Measurements from ENCODE around the gene CALU.

Gene CALU

DNA sequence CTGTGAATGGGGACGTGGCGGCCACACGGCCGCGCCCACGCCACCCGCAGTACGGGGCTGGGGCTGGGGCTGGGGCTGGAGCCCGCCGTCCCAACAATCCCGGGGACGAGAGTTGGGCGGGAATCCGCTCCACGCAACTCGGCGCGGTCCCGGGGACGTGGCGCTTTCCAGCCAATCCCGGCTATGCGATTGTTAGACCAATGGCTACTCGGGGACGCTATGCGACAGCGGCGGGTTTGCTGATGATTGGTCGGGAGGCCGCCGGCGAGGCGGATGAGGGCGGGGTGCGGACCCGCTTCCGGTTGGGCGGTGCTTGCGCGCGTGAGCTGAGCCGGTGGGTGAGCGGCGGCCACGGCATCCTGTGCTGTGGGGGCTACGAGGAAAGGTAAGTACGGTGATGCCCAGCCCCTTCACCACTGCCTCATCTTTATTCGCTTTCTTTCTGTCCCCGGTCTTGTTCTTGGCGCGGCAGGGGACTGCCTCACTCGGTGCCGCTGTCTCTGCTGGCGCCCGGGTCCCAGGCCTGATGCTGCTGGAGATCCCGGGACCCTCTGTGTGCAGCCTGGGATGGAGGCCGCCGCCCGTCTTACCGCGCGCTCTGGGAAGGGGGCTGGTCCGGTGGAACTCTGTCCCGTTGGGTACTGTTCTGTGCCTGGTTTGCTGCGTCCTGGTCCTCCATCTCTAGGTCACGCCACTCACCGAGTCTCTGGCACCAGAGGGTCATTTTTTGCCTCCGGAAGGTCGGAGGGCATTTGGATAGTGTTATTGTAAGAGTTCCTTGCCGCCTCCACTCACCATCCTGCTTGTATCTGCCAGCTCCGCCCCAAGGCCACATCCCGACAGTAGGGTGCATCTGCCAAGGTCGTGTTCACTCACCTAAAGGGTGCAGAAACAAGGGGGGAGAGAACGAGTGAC, at the start of gene CALU:
CALU (plus strand) TSS at position 312 of the 915 bp plus-strand sequence. CDS start 9,225 bp downstream, outside the sequence.
- peak; percentile 92 for DNase-seq

DNA sequence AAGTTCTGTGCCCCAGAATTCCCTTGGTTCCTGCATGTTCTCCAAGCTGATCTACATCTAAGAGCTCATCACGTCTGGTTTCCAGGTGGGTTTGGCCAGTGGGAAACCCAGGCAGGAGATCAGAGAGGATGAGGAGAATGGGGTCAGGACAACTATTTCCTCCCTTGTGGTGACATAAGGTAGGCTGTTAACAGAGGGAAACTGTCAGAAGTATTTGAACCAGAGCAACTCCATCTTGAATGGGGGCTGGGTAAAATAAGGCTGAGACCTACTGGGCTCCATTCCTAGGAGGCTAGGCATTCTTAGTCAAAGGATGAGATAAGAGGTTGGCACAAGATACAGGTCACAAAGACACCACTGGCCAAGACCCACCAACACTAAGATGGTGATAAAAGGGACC, 47.9 kb upstream of the CALU start:
- DNase-seq: no peak

DNA sequence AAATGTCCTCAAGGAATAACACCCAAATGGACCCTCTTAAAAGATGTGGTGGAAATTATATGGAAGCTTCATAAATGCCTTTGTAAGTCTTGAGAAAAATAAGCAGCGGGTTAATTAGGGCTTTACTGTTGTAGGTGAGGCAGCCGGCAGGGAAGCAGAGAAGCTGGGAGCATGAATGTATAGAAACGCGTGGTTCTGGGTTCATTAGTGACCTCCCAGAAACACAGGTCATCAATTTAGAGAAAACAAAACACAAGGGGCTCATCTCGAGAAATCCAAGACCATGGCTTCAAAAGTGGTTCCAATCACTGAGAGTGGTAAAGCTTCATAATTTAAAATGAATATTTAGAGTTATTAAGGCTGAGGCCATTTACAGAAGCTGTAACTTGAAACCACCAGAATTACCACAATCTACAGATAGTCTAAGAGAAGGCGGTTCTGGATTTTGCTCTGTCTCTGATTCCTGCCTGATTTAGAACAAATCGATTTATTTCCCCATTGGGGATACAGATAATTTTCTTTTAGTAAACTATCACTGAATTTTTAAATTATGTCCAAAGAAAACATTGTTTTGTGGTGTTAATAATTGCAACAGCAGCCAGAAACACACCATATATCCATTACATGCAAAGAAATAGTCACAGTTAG, 46.4 kb upstream of the CALU start:
- DNase-seq: no peak

GRCh38 chr7:128693373-128694015, 45.7 kb upstream of the CALU start:
- no peak for DNase-seq

DNA sequence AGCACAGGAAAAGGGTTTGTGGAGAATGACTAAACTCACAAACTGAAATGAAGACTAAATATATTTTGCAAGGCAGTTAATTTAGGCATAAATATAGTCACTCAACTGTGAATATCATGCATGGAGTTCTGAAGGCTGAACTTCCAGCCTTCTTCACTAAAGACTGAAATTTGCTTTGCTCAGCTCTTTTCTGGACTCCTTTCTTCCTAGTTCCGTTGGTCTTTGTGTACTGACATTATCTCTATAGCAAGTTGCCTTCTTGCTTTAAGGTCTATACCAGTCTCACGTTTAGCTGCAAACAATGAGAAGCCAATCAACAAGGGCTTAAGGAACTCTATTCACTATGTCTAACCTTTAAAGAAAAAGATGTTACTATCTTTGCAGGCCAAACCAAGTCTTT, 44.4 kb upstream of the CALU start:
- DNase-seq: no peak

GRCh38 chr7:128697302-128697905, 41.8 kb upstream of the CALU start:
- no peak for DNase-seq

- no peak for DNase-seq
Measured at GRCh38 chr7:128699196-128699712, 39.9 kb upstream of the CALU start.

GRCh38 chr7:128699895-128700294, 39.3 kb upstream of the CALU start:
- no peak for DNase-seq

GRCh38 chr7:128701062-128701785, 37.9 kb upstream of the CALU start:
- DNase-seq: no peak

GRCh38 chr7:128703609-128704241, 35.4 kb upstream of the CALU start:
- no peak for DNase-seq

GRCh38 chr7:128705891-128706333, 33.2 kb upstream of the CALU start:
- no peak for DNase-seq

- DNase-seq: no peak
Measured at GRCh38 chr7:128707752-128708151, 31.4 kb upstream of the CALU start.

GRCh38 chr7:128708235-128708634, 30.9 kb upstream of the CALU start:
- no peak for DNase-seq

DNA sequence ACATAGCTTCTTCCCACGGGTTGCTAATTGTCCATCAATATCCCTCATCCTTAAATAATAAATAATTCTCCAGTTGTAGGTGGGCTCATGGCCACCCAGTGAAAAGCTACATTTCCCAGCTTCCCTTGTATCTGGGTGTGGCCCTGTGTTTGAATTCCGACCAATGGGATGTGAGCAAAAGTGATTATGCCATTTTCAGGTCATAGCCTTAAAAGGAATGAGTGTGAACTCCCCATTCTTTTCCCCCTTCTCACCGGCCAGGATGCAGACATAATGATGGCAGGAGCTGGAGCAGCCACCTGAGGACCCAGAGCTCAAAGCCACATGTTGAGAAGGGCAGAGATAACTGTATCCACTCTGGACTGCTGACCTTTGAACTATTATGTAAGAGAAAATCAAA, 30.3 kb upstream of the CALU start:
- no peak for DNase-seq

- DNase-seq: no peak
Measured at GRCh38 chr7:128710481-128710880, 28.7 kb upstream of the CALU start.

- no peak for DNase-seq
Measured at GRCh38 chr7:128713794-128714193, 25.4 kb upstream of the CALU start.

DNA sequence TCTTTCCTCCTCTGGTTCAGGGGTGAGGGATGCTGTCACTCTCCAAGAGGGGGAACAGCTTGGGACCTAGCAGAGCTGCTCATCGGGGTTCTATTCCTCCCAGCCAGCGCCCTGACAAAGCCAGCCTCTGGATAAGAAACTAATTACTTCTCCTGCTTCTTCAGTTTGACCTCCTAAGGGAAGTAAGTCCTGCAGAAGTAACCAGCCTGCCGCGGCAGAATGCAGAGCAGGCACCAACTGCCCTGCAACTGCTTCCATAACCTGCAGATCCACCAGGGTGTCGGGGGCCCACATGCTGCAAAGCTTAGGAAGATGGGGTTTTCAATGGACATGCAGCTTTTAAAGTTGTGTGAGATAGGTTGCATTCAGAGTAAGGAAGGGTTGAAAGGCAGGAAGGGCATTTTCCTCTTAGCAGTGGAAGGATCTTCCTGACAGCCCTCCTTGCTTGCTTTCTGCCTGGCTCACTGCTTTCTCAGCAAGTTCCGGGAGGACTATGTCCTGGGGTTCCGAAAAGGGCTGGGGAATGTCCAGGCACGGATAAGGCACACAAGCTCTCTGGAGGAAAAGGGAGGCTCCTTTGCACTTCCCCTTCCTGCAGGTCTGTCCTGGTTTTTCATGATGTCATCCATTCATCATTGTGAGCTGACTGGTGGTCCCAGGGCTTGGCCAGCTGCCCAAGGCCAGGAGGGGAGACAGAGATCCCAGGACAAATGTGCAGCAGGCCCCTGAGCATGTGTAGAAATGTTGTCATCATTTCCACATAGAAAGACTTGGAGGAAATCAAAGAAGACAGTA, 24.3 kb upstream of the CALU start:
- DNase-seq: no peak

DNA sequence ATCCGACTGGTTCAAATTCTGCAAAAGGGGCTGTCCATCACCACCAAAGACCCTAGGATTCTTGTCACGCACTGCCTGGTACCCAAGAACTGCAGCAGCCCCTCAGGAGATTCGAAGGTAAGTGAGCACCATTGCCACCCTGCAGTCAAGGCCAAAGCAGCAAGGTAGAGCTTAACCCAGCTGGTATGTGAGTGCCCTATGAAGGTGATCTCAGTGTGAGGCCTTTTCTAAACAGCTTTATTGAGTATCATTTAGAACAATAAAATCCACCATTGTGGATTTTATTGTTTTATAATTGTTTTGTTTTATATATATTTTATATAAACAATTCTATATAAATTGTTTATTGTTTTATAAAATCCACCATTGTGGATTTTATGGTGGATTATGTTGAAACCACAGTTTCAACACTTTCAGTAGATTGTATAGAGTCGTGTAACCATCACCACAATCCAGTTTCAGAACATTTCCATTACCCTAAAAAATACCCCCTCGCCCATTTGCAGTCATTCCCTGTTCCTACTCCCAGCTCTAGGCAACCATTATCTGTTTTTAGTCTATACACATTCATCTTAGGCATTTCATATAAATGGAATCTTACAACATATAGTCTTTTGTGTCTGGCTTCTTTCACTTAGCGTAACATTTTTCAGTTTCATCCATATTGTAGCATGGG, 20.1 kb upstream of the CALU start:
- DNase-seq: no peak

- no peak for DNase-seq
Measured at GRCh38 chr7:128721376-128721775, 17.8 kb upstream of the CALU start.

GRCh38 chr7:128724743-128725142, 14.4 kb upstream of the CALU start:
- no peak for DNase-seq
